GM23338 (cell line): Measurements from ENCODE around the gene CTCFL. TPM values are rescaled to one million over a fixed set of nuclear protein-coding genes. Genes with fewer than 3 reads are reported as not detected.

Source experiments
- ATAC-seq: fragments of 200-7000 bp; cut with Tn5 transposase; 3 replicates; pipeline ENCODE4 v1.9.1; 2020
- DNase-seq: peaks from one replicate; pipeline ENCODE4 v3.0.0-alpha.2; 2015; ENCODE audit warnings: low spot score
- H2AFZ ChIP-seq: fragments of 200-600 bp; sonication (generic); 2 replicates; pipeline ENCODE4 v1.8.0; 2016; ENCODE audit warnings: antibody characterized with exemption, mild to moderate bottlenecking, moderate library complexity
- H3F3A ChIP-seq: fragments of 200-600 bp; sonication (generic); replicated peaks from 2 replicates; pipeline ENCODE4 v1.8.0; 2017; ENCODE audit warnings: antibody characterized with exemption, mixed run types, low read depth
- H3K27ac ChIP-seq: fragments of 200-600 bp; sonication (generic); 2 replicates; pipeline ENCODE4 v1.6.1; 2016; ENCODE audit warnings: low read depth
- H3K27me3 ChIP-seq: fragments of 200-600 bp; sonication (generic); 2 replicates; pipeline ENCODE4 v1.8.0; 2016; ENCODE audit warnings: mild to moderate bottlenecking, mixed run types, moderate library complexity; ENCODE audit not compliant: insufficient read depth
- H3K36me3 ChIP-seq: fragments of 200-600 bp; sonication (generic); 2 replicates; pipeline ENCODE4 v1.8.0; 2016; ENCODE audit warnings: mild to moderate bottlenecking; ENCODE audit not compliant: insufficient read depth
- H3K4me1 ChIP-seq: fragments of 200-600 bp; sonication (generic); 2 replicates; pipeline ENCODE4 v1.8.0; 2016; ENCODE audit warnings: mild to moderate bottlenecking, moderate library complexity; ENCODE audit not compliant: insufficient read depth
- H3K4me2 ChIP-seq: fragments of 200-600 bp; sonication (generic); 2 replicates; pipeline ENCODE4 v1.7.1; 2017; ENCODE audit warnings: mixed run types
- H3K4me3 ChIP-seq: fragments of 200-600 bp; sonication (generic); 2 replicates; pipeline ENCODE4 v1.6.1; 2016; ENCODE audit warnings: mixed run types
- H3K79me2 ChIP-seq: fragments of 200-600 bp; sonication (generic); replicated peaks from 2 replicates; pipeline ENCODE4 v1.8.0; 2017; ENCODE audit warnings: mild to moderate bottlenecking; ENCODE audit not compliant: insufficient read depth
- H3K9me2 ChIP-seq: fragments of 200-600 bp; sonication (generic); 2 replicates; pipeline ENCODE4 v1.8.0; 2017; ENCODE audit not compliant: insufficient read depth
- H4K20me1 ChIP-seq: fragments of 200-600 bp; sonication (generic); replicated peaks from 2 replicates; pipeline ENCODE4 v1.8.0; 2017; ENCODE audit warnings: mild to moderate bottlenecking; ENCODE audit not compliant: insufficient read depth
- H3K27ac Mint-ChIP-seq: 2 replicates; pipeline ENCODE4 v1.8.0; 2020; ENCODE audit warnings: inconsistent platforms, mild to moderate bottlenecking, moderate library complexity, mixed read lengths
- H3K27me3 Mint-ChIP-seq: 3 replicates; pipeline ENCODE4 v1.8.0; 2022; ENCODE audit warnings: low read depth, mild to moderate bottlenecking, moderate library complexity, mixed read lengths, inconsistent platforms; ENCODE audit not compliant: insufficient read depth, poor library complexity
- H3K36me3 Mint-ChIP-seq: 3 replicates; pipeline ENCODE4 v1.8.0; 2021; ENCODE audit warnings: low read depth, mild to moderate bottlenecking, inconsistent platforms, moderate library complexity, mixed read lengths
- H3K4me1 Mint-ChIP-seq: 3 replicates; pipeline ENCODE4 v1.8.0; 2020; ENCODE audit warnings: mild to moderate bottlenecking, inconsistent platforms, mixed read lengths
- H3K4me3 Mint-ChIP-seq: 3 replicates; pipeline ENCODE4 v1.8.0; 2021; ENCODE audit warnings: moderate library complexity, mild to moderate bottlenecking, inconsistent platforms, mixed read lengths
- H3K9me3 Mint-ChIP-seq: 3 replicates; pipeline ENCODE4 v1.8.0; 2020; ENCODE audit warnings: moderate library complexity, mild to moderate bottlenecking, inconsistent platforms, mixed read lengths
- polyA plus RNA-seq: library from polyadenylated mRNA; unstranded; fragments of >200 nt; fragmentation: Nextera tagmentation; extraction: Ambion mirVana; gene quantifications from 2 replicates; pipeline ENCODE4 v1.2.1, GENCODE V29; 2016
- total RNA-seq: library from RNA; depleted of rRNA; stranded (reverse); fragments of >200 nt; shearing (Covaris generic); gene quantifications from 2 replicates; pipeline ENCODE4 v1.2.3, GENCODE V29; 2014
- TF ChIP-seq, protein P1 (sequence below): fragments of 250-450 bp; sonication (Bioruptor Pico); IDR thresholded peaks from 2 replicates; pipeline ENCODE4 v1.5.0; 2020; ENCODE audit warnings: mild to moderate bottlenecking, moderate library complexity
- TF ChIP-seq, protein P2 (sequence below): IDR thresholded peaks from 2 replicates; pipeline ENCODE4 v1.6.1; 2016; ENCODE audit warnings: antibody characterized with exemption
- TF ChIP-seq, protein P3 (sequence below), 2 experiments: fragments of 200-600 bp in 1 of 2; sonication (generic) in 1 of 2; conservative IDR thresholded peaks; 2 replicates each; pipeline versions ENCODE4 v1.5.1 to v1.6.1; 2016 to 2017; ENCODE audit warnings: antibody characterized with exemption in 2 of 2, low read depth in 2 of 2, mild to moderate bottlenecking in 2 of 2, moderate library complexity in 1 of 2

Gene CTCFL
- total and polyA plus RNA-seq, 2 experiments from 2014 or later = 0.55 to 1.4 TPM

DNA sequence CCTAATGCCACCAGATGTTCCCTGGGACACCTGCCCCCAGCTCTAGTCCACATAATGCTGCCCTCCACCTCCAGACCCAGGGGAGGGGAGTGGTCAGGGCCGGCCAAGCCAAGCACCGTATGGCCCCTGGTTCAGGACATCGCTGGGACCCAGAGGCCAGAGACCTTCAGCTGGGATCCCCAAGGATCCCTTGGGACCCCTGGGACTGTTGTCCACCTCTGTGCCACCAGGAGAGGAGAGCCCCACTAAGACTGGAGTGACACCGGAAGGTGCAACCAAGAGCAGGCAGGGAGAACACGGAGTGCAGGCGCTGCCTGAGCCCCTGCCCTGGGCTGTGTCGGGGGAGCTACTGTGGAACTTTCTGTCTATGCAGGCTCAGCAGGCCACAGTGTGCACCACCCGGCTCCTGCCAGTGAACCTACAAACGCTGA, 43.6 kb downstream of the CTCFL start:
- Histone ChIP-seq H3K4me1 (peaks cover 17% of the 10 kb centered on the region), H3K4me2 (no peak overlapping the region), H3K4me3 (no peak overlapping the region), H4K20me1 (no peaks in the 10 kb centered on the region), H3K9me2 (no peaks in the 10 kb centered on the region), H2AFZ (peak overlapping the region; percentile 76), H3K36me3 (no peaks in the 10 kb centered on the region), H3K27ac (no peak overlapping the region), H3K79me2 (no peaks in the 10 kb centered on the region), H3K27me3 (no peaks in the 10 kb centered on the region), H3F3A (no peaks in the 10 kb centered on the region)
- TF ChIP-seq, protein P1, sequence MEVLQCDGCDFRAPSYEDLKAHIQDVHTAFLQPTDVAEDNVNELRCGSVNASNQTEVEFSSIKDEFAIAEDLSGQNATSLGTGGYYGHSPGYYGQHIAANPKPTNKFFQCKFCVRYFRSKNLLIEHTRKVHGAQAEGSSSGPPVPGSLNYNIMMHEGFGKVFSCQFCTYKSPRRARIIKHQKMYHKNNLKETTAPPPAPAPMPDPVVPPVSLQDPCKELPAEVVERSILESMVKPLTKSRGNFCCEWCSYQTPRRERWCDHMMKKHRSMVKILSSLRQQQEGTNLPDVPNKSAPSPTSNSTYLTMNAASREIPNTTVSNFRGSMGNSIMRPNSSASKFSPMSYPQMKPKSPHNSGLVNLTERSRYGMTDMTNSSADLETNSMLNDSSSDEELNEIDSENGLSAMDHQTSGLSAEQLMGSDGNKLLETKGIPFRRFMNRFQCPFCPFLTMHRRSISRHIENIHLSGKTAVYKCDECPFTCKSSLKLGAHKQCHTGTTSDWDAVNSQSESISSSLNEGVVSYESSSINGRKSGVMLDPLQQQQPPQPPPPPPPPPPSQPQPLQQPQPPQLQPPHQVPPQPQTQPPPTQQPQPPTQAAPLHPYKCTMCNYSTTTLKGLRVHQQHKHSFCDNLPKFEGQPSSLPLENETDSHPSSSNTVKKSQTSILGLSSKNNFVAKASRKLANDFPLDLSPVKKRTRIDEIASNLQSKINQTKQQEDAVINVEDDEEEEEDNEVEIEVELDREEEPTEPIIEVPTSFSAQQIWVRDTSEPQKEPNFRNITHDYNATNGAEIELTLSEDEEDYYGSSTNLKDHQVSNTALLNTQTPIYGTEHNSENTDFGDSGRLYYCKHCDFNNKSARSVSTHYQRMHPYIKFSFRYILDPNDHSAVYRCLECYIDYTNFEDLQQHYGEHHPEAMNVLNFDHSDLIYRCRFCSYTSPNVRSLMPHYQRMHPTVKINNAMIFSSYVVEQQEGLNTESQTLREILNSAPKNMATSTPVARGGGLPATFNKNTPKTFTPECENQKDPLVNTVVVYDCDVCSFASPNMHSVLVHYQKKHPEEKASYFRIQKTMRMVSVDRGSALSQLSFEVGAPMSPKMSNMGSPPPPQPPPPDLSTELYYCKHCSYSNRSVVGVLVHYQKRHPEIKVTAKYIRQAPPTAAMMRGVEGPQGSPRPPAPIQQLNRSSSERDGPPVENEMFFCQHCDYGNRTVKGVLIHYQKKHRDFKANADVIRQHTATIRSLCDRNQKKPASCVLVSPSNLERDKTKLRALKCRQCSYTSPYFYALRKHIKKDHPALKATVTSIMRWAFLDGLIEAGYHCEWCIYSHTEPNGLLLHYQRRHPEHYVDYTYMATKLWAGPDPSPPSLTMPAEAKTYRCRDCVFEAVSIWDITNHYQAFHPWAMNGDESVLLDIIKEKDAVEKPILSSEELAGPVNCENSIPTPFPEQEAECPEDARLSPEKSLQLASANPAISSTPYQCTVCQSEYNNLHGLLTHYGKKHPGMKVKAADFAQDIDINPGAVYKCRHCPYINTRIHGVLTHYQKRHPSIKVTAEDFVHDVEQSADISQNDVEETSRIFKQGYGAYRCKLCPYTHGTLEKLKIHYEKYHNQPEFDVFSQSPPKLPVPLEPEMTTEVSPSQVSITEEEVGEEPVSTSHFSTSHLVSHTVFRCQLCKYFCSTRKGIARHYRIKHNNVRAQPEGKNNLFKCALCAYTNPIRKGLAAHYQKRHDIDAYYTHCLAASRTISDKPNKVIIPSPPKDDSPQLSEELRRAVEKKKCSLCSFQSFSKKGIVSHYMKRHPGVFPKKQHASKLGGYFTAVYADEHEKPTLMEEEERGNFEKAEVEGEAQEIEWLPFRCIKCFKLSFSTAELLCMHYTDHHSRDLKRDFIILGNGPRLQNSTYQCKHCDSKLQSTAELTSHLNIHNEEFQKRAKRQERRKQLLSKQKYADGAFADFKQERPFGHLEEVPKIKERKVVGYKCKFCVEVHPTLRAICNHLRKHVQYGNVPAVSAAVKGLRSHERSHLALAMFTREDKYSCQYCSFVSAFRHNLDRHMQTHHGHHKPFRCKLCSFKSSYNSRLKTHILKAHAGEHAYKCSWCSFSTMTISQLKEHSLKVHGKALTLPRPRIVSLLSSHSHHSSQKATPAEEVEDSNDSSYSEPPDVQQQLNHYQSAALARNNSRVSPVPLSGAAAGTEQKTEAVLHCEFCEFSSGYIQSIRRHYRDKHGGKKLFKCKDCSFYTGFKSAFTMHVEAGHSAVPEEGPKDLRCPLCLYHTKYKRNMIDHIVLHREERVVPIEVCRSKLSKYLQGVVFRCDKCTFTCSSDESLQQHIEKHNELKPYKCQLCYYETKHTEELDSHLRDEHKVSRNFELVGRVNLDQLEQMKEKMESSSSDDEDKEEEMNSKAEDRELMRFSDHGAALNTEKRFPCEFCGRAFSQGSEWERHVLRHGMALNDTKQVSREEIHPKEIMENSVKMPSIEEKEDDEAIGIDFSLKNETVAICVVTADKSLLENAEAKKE = no peak
- TF ChIP-seq, protein P2, sequence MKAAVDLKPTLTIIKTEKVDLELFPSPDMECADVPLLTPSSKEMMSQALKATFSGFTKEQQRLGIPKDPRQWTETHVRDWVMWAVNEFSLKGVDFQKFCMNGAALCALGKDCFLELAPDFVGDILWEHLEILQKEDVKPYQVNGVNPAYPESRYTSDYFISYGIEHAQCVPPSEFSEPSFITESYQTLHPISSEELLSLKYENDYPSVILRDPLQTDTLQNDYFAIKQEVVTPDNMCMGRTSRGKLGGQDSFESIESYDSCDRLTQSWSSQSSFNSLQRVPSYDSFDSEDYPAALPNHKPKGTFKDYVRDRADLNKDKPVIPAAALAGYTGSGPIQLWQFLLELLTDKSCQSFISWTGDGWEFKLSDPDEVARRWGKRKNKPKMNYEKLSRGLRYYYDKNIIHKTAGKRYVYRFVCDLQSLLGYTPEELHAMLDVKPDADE = no peak
- TF ChIP-seq, protein P3, sequence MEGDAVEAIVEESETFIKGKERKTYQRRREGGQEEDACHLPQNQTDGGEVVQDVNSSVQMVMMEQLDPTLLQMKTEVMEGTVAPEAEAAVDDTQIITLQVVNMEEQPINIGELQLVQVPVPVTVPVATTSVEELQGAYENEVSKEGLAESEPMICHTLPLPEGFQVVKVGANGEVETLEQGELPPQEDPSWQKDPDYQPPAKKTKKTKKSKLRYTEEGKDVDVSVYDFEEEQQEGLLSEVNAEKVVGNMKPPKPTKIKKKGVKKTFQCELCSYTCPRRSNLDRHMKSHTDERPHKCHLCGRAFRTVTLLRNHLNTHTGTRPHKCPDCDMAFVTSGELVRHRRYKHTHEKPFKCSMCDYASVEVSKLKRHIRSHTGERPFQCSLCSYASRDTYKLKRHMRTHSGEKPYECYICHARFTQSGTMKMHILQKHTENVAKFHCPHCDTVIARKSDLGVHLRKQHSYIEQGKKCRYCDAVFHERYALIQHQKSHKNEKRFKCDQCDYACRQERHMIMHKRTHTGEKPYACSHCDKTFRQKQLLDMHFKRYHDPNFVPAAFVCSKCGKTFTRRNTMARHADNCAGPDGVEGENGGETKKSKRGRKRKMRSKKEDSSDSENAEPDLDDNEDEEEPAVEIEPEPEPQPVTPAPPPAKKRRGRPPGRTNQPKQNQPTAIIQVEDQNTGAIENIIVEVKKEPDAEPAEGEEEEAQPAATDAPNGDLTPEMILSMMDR (conservative IDR thresholded peaks at IDR 0.05; ENCODE audit: low read depth in 2 of 2) = no peak
- no peak overlapping the region for H3K4me3 Mint-ChIP-seq
- H3K27me3 Mint-ChIP-seq = peaks cover 2% of the 10 kb centered on the region
- no peaks in the 10 kb centered on the region for H3K9me3 Mint-ChIP-seq
- no peaks in the 10 kb centered on the region for H3K36me3 Mint-ChIP-seq
- peaks cover 34% of the 10 kb centered on the region for H3K4me1 Mint-ChIP-seq
- peak overlapping the region; percentile 31; the same call in 1 of the 2 replicates for H3K27ac Mint-ChIP-seq
- no peak for DNase-seq
- ATAC-seq = peak; percentile 80
